ENCODE measurements around the gene L1CAM.

The L1CAM gene

DNA sequence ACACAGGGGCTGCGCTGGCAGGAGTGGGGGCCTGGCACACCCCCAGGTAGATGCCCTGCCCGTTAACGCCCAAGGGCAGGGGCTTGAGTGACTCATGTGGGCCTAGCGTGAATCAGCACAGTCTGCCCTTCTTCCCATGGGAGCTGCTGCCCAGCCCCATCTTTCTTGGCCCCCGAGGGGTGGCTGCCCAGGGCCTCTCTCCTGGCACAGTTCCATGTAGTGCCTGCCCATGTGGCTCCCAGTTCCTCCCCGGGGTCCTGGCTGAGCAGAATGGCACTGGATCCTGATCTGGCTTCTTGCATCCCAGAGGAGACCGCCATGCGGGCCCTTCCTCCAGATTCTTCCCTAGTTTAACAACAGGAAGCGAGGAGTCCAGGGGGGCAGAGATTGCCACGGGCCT is 16.4 kb upstream of the L1CAM start:
- no peak for DNase-seq (ENCODE audit: low read depth)

- no peak for DNase-seq (ENCODE audit: low read depth)
These were observed 15.8 kb upstream of the L1CAM start for GRCh38 chrX:153901753-153902140.

DNA sequence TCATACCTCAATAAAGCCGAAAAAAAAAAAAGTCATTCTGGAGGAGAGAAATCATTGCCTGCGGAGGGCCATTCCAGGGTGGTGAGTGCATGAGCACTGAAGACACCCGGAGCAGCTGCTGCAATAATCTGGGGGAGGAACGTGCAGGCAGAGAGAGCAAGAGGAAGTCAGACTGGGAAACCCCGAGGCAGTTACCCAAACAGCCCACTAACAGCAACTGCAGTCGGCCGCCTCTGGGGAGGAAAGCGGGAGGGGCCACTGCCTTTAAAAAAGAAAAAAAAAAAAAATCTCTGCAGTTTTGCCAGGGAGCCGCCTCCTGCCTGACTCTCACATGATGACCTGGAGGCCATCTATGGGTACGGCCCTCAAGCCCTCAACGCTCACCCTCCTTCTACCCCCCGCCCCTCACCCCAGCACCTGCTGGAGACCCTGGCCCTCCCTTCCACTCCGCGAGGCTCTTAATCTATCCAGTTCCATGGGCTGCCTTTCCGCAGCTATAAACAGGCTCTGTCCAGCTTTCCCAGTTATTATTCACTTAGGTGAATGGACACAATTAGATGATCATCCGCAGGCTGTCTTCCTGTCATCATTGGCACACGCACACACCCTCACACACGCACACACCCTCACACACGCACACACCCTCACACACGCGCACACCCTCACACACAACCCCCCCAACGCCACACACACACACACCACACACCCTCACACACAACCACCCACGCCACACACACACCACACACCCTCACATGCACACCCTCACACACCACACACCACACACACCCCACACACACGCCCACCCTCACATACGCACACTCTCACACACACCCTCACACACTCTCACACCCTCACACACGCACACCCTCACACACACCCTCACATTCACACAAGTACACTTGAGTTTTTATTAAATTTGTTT is 15.1 kb upstream of the L1CAM start:
- peak; percentile 92 for DNase-seq (ENCODE audit: low read depth)

GRCh38 chrX:153897899-153898298 is 11.9 kb upstream of the L1CAM start:
- DNase-seq (ENCODE audit: low read depth), result no peak

- DNase-seq (ENCODE audit: low read depth), result no peak
These were observed 3.1 kb upstream of the L1CAM start for GRCh38 chrX:153889123-153889522.

- no peak for DNase-seq (ENCODE audit: low read depth)
These were observed 2.4 kb upstream of the L1CAM start for GRCh38 chrX:153888344-153888743.

GRCh38 chrX:153887385-153887784 is 1.4 kb upstream of the L1CAM start:
- no peak for DNase-seq (ENCODE audit: low read depth)

DNA sequence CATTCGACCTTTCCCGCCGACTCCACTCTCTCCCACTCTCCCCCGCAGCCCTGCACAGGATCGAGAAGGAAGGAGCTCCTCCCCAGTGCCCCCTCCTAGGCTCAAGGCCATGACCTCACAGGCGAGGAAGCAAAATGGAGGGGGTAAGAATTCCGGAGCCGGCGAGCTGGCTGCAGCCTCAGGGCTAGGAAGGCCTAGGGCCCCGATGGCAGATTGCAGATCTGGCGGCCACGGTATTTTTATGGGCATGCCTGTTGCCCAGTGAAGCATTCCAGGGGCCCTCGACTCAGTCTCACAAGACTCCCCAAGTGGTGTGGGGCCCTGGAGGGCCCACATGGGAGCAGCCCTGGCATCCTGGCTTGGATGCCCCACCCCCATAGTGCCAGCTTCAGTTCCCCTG is 942 bp upstream of the L1CAM start:
- DNase-seq (ENCODE audit: low read depth), result no peak

DNA sequence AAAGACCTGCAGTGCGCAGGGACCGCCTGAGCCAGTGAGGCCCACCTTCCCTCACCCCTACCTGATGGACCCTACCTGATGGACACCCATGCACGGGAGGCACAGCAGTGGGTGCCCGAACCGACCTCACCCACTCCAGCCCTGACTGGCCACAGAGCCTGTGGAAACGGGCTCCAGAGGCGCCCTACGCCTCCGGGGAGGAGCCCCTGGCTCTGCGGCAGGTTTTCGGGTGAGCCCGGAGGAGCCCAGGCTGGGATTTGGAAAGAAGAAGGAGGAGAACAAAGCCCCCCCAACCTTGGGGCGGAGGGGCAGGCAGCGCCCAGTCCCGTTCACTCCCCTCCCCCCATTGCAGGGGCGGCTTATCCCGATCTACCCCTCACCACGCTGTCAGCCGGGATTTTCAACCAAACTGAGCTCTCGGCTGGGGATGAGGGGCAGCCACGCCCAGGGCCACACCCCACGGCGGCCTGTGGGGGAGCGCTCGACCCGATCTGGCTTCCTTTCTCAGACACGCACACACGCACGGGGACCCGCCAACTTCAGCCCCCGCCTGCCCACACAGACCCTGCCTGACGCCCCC is 675 bp downstream of the L1CAM start:
- no peak for DNase-seq (ENCODE audit: low read depth)

DNA sequence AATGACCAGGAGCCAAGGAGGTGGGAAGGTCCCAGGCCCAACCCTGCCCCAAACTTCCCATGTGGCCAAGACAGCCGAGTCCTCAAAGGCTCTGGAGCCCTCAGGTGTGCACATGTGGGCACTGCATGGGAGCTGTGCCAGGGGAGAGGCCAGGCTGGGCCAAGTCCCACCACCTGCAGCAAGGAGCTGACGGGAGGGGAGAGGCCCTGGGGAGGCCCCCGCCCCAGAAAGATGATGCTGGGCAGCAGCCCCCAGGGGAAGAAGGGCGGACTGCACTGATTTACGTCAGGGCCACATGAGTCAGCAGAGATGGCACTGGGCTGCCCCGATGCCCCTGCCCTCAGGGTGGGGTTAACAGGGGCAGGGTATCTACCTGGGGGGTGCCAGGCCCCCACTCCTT is 1.4 kb downstream of the L1CAM start:
- no peak for DNase-seq (ENCODE audit: low read depth)

DNA sequence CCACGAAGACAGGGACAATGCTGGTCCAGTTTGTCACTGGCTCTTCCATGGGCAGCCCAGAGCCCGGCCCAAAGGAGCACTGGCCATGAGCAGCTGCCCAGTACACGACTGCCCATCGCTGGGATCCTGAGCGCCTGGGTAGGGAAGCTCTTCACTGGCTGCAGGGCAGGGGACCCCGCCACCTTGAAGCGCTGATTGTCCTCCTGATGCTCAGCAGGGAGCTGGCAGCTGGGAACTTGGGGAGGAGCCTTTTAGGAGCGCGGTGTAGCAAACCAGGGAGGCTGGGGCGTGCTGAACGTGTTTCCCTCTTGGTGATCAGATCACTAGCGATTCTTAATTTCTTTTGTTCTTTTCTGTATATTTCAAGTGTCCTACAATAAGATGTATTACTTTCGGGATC is 1.8 kb downstream of the L1CAM start:
- DNase-seq (ENCODE audit: low read depth), result no peak

DNA sequence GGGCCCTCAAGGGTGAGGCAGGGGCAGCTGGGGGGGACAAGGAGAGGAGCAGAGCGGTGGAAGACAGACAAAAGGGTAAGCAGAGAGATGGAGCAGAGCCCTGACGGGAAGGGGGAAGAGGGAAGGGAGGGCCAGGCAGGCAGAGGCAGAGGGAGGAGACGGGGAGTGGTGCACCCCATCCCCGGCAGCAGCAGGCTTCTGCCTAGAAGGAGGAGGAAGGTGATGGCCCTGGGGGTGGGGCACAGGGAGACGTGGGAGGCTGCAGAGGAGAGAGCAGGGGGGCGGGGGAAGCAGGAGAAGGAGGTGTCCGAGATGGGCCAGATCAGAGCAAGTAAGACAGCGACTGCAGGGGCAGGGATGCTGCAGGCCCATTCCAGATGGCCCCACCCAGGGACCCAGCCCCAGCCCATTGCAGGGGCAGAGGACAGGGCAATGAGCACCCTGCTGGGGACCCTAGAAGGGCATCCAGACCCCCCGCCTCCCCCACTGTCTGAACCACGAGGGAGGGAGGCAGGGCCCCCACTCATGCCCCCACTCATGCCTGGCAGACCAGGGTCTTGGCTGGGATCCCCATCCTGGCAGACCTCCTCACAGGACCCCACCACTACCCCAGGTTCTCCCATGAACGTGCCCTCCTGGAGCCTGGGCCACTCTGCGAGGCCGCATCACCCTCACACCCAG is 2.7 kb downstream of the L1CAM start:
- DNase-seq (ENCODE audit: low read depth), result no peak

- no peak for DNase-seq (ENCODE audit: low read depth)
These were observed 3.4 kb downstream of the L1CAM start for GRCh38 chrX:153882557-153882956.

DNA sequence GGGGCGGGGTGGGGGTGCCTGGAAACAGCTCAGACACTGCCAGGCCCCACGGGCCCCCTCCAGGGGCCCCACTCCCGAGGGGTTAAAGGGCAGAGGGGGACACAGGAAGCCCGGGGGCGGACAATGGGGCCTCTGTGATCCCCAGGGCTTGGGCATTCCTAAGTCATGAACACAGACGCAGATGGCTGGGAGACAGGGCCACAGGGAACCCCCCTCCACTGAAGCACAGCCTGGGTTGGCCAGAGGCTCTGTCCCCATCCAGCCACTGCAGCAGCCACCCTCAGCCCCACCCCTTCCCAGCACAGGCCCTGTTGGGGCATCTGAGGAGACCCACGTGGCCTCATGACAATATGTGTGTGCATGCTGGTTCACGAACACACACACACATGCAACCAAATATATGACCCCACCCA is 3.9 kb downstream of the L1CAM start:
- no peak for DNase-seq (ENCODE audit: low read depth)

DNA sequence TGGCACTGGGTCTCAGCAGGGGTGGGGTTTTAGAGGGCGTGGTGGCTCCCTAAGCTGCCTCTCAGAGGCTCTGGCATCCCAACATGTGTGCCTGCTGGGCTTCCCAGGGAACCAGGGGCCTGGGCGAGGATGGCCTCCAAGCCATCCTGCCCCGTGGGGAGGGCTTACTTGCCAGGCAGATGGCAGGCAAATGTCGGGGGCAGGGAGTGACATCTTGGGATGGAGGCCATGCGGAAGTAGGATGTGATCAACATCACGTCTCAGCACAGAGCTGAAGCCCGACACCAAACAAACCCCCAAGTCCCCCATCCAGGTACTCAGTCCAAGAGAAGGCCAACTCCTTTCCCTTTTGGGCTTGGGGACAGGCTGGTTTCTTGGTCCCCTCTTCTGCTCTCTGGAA is 4.7 kb downstream of the L1CAM start:
- DNase-seq (ENCODE audit: low read depth), result no peak

DNA sequence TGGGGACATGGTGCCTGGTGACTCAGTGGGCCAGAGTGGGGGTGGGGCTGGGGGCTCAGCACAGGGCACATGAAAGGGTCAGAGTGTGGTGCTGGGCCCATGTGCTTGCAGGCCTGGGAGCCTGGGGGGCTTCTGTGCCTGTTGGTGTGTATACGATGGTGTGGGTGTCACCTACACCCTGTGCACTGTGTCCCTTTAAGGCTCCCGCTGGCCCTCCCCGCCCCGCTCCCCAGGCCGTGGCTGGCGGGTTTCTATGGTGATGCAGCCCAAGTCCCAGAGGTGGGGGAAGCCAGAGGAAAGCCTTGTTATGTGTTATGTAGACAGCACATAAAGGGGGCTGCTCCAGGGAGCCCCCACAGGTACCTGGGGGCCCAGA is 5.5 kb downstream of the L1CAM start:
- DNase-seq (ENCODE audit: low read depth), result no peak

DNA sequence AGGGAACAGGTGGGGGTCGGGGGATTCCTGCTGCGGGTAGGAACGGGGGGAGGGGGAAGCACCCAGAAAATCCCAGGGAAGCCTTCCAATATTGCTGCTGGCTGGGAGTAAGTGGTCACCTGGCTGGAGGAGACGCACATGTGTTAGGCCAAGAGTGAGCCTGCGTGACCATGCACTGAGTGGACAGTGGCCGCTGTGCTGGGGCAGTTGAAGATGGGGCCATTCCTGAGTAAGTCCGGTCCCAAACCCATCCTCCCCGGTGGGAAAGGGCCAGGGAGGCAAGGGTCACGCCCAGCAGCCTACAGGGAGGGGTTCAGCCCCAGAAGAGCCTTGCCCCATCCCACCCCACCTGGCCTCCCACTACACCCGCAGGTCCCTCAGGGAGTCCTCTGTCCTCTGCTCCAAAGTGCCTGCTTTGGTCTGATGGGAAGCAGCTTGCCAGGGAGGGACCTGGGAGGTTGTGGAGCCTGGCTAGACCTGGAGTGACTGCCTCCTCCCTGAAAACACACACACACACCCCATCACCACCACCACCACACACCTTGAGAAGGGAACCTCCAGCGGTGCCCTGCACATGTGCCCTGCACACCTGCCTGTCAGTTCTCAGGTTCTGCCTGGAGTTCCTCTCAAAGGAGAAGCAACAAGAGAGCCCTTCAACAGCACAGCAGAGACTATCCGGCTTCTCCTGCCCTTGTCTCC is 6.1 kb downstream of the L1CAM start:
- no peak for DNase-seq (ENCODE audit: low read depth)

- no peak for DNase-seq (ENCODE audit: low read depth)
These were observed 6.9 kb downstream of the L1CAM start for GRCh38 chrX:153878969-153879653.

DNA sequence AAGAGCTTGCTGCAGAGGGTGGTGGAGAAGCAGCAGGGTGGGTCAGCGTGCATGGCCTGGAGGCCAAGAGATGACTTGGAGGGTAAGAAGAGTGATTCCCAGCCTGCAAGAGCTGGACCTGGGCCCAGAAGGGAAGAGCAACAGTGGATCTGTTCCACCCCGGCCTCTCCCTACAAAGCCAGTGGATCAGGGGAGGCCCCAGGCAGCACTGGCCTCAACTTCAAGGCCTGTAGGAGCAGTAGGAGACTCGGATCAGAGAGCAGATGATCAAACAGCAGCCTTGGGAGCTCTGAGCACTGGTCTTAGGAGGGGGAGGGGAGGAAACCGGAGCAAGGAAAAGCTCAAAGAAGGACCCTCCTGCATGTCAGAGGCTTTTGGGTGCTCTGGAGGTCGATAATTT is 7.6 kb downstream of the L1CAM start:
- no peak for DNase-seq (ENCODE audit: low read depth)

GRCh38 chrX:153877571-153878261 is 8.3 kb downstream of the L1CAM start:
- no peak for DNase-seq (ENCODE audit: low read depth)

GRCh38 chrX:153876112-153876491 is 9.9 kb downstream of the L1CAM start:
- DNase-seq (ENCODE audit: low read depth), result no peak
